GM19395 (cell line): ENCODE data around the gene AIG1.
"Not testable (repeated sequence)": the region's sequence is repeated elsewhere in the genome, so short reads cannot be mapped to it uniquely, and the experiment has no call there.

Experiments used
- ATAC-seq: cut with Tn5 transposase; IDR thresholded peaks from one replicate; pipeline ENCODE4 v1.9.1; 2021; ENCODE audit warnings: mild to moderate bottlenecking, moderate library complexity; ENCODE audit not compliant: unreplicated experiment

Gene AIG1

DNA sequence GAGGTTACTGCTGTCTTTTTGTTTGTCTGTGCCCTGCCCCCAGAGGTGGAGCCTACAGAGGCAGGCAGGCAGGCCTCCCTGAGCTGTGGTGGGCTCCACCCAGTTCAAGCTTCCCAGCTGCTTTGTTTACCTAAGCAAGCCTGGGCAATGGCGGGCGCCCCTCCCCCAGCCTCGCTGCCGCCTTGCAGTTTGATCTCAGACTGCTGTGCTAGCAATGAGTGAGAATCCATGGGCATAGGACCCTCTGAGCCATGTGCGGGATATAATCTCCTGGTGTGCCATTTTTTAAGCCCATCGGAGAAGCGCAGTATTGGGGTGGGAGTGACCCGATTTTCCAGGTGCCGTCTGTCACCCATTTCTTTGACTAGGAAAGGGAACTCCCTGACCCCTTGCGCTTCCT is 247.1 kb downstream of the AIG1 start:
- ATAC-seq, result not testable (repeated sequence)

DNA sequence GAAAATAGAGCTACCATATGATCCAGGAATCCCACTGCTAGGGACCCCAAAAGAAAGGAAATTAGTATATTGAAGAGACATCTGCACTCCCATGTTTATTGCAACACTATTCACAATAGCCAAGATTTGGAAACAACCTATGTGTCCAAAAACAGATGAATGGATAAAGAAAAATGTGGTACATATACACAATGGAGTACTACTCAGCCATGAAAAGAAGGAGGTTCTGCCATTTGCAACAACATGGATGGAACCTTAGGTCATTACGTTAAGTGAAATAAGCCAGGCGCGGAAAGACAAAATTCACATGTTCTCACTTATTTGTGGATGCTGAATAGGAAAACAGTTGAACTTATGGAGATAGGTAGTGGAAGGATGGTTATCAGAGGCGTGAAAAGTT is 252.5 kb downstream of the AIG1 start:
- ATAC-seq, result no peak

DNA sequence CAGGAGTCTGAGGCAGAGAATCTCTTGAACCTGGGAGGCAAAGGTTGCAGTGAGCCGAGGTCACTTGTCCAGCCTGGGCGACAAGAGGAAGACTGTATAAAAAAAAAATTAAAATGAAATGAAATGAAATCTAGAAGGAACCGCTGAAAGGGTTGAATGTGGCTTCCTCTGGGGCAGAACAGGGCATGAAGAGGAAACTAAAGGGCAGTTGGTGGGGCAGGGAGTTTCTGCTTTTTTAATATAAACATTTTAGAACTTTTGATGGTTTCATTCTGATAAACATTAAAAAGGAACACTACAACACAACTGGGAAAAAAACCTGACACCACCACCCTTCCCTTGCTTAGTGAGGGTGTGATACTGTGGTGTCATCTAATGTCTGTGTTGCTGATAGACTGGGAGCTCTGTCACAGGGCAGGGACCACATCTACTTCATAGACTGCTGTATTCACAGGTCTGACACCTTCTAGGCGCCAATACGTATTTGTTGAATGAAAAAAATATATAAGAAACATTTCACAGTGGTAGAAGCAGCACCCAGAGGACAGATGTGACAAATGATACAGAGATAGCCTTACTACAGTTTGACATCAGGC is 260.9 kb downstream of the AIG1 start:
- no peak for ATAC-seq

DNA sequence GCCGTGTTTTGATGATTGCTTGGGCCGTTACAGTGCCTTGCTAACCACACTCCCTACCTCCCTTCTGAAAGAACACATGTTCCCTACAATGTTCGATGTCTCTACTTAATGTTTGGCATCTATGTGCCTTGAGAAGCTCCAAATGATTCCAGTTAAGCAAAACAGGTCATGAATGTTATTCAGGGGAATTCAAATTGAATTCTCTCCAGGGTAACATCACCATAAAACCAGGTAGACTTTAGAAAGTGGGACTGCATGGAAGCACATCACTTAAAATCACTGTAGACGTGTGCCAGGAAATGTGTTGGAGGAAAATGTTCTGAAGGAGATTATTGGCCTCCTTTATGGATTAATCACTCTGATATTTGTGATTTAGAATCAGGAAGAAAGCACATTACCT is 261.7 kb downstream of the AIG1 start:
- ATAC-seq, result no peak

DNA sequence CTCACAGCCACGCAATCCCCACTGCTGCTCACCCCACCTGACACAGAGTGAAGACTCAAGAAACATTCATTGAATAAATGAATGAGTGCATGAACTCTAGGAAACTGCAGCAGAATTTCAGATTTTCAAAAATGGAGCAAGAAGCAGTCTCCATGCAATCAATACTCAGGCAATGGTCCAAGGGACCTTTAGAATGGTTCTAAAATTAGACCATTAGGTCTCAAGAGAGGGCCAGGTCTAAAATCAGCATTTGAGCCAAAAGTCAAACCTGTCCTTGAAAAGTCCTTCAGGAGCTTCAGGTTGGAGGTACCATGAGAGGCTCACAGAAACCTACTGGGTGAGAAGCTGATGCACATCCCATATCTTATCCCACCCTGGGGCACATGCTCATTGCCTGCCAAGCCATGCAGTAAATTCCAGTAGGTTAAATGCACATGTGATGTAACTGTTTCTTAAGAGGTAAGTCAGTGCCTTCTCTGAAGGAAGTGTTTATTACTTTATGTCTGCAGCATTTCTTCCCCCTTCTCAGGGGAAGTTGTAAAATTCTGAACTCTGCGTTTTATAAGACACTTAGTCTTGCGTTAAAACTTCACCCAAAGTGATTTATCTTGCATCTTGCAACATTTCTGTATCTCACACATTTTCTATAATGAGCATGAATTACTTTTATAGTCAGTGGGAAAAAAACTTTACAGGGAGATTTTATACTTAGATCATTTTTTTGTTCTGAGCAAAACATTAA is 263.2 kb downstream of the AIG1 start:
- ATAC-seq, result no peak

DNA sequence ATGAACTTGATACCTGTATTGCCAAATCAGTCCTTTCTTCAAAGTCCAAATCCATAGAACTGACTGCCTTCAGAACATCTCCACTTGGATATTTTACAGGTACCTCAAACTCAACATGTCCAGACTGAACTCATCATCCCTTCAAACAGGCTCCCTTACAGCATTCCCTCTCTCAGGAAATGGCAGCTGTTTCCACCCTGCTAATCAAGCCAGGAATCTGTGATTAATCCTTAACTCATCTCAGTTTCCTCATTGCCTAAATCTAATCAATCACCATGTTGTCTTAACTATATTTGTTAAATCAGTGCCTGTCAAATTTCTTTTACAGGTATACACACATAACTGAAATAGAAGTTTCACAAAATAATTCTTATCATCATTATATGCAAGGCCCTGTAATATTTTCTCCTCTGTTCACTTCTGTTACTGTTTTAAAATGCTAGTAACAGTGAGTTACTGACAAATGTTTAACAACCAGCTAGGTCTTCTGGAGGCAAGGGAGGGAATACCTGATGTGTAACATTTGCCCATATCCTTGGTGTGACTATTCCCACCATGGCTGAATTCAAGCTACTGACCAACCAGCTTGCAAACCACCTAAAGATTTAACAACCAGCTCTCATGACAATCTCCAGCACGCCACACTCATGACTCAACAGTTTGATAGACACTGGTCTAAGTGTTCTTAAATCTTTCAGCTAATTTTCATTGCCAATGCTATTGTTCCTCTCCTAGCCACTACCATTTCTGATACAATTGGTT is 264.9 kb downstream of the AIG1 start:
- ATAC-seq, result no peak

DNA sequence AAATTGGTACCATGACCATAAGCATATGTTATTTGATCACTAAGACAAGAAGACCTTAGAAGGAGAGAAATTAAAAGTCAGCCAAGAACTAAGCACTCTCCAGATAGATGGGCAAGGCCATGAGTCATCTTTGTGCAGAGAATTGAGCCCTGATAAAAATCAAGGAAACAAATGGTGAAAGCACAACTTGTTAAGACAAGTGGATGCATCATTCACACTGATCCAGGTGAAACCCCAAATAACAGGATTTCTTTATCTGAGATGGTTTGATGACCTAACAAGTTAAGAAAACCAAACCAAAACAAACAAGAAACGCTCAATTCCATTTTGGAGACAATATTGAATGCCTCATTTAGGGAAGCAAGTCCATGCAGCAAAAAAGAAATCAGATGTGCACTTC is 268.2 kb downstream of the AIG1 start:
- no peak for ATAC-seq

DNA sequence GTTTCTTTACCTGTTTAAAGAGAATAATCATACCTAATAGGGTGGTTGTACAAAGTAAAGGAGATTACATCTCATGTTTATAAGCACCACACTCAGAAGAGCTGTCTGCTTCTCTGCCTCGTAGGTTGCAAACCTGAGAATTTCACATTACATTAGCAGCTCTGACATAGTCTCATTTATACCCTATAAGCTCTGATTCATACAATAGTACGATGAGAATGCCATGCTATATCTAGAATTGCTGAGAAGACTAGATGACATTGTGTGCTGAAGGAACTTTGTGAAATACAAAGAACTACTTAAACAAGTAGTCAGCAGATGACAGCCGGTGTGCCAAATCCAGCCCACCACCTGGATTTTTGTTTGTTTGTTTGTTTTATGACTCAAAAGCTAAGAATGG is 268.6 kb downstream of the AIG1 start:
- ATAC-seq, result no peak

DNA sequence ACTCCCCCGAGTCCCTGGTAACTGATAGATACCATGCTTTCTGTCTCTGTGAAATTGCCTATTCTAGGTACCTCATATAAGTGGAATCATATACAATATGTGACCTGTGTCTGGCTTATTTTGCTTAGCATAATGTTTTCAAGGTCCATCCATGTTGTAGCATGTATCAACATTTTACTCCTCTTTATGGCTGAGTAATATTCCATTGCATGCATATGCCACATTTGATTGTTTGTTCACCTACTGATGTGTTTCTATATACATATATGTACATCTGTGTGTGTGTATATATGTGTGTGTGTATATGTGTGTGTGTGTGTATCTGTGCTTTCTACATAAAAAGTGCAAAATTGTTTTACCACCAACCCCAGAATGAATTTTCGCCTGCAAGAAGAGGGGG is 270.7 kb downstream of the AIG1 start:
- ATAC-seq, result no peak

DNA sequence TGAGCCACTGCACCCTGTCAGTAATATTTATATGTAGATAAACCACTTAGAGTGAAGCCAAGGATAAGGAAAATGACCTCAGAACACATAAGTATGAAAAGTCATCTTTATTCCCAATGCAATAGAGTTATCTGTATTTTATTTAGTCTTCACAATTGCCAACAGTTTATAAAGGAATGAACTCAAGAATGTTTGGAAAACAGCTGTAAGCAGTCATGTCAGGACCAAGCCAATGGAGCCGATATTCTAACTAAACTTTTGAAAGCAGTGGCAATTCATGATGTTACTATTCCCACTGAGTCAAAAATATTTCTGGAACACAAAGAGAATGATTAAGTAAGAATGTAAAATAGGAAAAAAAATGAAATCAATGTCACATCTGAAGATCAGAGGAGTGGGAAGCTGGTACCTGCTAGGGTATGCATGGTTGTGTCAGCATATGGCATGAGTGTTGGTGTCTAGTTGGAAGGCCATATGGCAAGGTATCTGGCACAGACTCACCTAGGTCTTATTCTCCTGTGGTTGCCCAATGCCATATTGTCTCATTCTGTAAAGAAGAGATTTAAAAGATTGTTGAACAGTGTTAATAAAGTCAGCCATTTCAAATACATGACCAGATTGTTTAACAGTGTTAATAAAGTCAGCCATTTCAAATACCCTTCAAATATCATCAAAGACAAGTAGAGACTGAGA is 271.6 kb downstream of the AIG1 start:
- no peak for ATAC-seq

DNA sequence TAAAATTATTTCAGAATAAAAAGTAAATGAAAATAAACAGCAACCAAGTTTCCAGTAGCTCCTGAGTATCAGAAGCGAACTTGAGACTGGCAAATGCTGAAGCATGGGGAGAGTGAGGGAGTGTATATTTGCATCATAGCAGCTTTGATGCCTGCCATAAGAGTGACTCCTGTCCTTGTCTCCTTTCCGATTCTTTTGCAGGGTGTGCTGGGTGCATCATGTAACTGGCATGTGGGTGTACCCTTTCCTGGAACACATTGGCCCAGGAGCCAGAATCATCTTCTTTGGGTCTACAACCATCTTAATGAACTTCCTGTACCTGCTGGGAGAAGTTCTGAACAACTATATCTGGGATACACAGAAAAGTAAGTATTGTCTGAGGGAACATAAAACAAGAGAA is 272.4 kb downstream of the AIG1 start:
- no peak for ATAC-seq

DNA sequence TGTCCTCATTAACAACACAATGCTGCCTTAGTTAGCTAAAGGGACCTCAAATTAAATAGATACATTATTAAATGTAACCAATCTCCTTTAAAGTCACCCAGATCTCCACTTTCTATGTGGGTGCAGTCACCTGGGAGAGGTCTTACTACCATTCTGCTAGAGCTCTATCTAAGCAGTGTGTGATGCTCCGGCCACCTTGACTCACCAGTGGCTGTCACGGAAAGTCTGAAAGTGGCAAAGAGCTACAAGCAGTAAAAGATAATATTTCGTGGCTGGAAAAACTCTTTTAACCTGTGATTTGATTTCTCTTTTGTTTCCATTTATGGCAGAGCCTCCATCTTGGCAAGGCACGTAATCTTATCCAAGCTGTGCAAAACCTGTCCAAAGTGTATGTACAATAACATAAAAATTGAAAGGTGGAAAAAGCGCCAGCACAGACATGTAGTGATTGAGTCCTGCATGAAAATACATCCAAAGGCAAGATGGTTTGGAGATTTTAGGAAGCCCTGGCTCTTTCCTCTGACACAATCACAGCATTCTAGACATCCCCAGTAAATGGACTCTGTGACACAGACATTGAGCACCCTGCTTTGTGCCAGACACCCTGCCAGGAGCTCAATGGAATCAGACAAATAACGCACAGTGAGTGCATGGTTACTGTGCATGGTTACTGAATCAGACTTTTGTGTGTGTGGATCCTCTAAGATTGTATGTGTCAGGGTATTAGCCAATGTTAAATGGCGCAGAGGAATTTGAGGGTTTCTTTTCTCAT is 273.2 kb downstream of the AIG1 start:
- ATAC-seq, result no peak

DNA sequence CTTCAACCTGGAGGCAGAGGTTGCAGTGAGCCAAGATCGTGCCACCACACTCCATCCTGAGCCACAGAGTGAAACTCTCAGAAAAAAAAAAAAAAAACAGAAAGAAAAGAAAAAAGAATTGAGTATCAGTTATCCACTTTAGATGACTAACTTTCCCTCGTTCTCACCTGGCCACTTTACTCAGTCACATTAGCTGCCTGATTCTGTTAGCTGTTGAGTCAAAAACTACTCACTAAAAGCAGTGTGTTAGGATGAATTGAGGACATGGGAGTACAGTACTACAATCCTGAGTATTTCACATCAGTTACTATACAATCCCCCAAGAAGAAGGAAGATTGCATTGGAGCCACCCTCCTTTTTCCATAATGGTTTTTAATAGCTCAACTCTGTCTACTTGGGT is 275.2 kb downstream of the AIG1 start:
- no peak for ATAC-seq

DNA sequence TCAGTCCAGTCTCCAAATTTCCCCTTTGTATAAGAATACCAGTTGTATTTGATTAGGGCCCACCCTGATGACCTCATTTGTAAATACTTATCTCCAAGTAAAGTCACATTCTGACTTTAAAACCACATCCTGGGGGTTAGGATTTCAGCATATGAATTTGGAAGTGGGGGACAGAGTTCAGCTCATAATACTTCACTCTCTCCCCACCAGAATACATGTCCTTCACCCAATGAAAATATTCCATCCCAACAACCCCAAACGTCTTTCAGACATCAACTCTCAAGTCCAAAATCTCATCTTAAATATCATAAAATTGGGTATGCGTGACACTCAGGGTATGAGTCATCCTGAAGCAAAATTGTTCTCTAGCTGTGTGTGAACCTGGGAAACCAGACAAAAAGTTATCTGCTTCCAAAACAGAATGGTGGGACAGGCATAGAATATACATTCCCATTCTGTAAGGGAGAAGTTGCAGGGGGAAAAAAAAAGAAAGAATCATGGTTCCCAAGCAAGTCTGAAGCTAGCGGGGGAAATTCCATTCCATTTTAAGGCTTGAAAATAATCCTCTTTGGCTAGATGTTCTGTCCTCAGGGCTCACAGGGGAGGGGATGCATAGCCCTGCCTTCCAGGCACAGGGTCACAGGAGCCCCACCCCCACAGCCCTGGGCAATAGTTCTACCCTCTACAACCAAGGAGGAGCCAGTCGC is 275.9 kb downstream of the AIG1 start:
- ATAC-seq, result no peak

DNA sequence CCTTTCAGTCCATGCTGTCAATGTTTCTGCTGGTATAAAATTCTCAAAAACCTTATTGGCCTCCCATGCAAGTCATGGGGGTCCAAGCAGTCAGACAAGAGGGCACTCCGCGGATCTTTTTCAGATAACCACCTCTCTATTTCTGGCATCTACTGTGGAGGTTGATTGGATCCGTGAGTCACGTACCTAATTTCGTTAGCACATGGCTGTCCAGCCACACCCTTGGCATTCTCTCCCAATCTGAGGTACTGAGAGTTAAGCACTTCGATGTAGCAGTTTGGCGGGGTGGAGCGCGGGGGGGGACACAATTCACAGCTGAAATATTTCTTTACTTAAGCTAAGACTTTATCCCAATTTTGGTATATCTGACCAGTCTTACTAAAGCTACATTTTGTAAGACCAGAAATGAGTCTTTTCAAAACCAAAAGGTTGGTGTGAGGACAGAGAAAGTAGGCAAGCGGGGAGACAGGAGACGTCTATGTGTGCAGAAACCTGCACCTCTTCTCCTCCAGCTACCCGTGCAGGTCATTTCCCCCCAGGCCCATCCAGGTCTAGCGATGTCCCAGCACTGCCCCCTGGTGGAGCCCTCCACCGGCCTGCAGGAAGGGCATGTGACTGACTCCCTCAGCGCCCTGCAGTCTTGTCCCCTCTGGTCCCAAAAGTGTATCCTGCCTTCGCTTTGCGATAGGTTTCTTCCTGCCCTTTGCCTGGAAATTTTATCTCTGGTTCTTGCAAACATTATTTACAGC is 276.7 kb downstream of the AIG1 start:
- ATAC-seq, result peak; percentile 58

DNA sequence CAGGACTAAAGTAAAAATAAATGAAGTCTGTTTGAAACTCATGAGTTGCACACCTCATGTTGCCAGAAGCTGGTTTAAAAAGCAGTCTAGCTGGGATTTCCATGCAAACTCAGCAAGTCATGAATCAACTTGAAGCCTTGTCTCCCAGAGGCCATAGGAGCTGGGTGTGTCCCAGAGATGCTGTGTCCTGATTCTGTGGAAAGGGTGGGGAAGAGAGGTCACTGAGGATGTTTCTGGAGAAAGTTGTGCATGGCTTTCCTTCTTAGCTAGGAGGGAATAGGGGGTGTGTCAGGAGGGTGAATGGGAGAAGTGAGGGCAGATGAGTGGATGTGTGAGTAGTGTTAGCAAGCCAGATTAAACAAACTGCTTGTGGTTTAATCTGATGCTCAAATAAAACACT is 278.5 kb downstream of the AIG1 start:
- ATAC-seq, result no peak

DNA sequence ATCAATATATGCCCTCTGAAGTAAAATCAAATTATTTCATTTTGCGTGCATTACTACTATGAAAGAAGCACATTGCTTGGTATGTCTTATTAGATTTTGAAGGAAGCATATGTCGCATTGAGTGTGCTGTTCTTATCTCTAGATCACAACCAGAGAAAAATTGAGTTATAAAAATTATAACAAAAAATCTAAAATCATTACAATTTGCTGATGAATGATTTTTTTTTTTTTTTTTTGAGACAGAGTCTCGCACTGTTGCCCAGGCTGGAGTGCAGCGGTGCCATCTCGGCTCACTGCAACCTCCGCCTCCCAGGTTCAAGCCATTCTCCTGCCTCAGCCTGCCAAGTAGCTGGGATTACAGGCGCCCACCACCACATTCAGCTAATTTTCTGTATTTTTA is 284.8 kb downstream of the AIG1 start:
- ATAC-seq, result not testable (repeated sequence)

DNA sequence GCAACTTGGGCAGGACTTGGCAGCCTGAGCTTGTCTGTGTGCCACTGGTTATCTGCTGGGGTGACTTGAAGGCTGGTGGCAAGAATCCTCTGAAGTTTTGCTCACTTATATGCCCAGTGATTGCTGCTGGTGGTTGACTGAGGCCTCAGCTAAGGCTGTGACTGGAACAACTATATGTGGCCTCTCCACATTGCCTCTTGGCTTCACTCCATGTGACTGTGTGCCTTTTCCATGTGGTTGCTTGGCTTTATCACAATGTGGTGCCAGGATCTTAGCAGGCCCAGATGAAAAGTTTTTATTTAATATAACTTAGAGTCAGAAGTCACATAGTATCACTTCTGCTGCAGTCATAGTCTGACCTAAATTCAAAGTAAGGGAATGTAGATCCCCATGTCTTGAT is 285.3 kb downstream of the AIG1 start:
- no peak for ATAC-seq

DNA sequence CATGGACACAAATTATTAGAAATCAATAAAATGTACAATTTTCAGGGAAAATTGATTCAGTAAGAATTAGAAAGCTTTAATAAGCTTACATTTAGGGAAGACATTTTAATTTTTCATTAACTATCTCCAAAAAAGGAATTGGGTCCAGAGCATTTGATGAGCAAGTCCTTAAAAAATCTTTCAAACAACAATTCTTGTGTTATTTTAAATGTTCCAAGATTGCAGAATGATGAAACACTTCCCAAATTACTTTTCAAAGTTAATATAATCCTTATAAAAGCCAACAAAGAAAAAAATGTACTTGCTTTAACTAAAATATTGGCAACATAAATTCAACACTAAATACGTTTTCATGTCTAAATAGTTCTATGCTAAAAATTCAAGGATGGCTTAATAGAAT is 287.8 kb downstream of the AIG1 start:
- ATAC-seq, result no peak

DNA sequence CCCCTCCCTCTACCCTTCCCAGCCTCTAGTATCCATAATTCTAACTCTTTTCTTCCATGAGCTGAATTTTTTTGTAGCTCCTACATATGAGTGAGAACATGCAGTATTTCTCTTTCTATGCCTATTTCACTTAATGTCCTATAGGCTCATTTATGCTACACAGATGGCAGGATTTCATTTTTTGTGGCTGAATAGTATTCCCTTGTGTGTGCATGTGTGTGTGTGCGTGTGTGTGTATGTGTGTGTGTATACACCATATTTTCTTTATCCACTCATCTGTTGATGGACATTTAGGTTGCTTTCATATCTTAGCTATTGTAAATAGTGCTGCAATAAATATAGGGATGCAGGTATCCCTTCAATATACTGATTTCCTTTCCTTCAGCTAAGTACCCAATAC is 288.8 kb downstream of the AIG1 start:
- ATAC-seq, result no peak
